Adipocyte (in vitro differentiated cells): ENCODE measurements around the gene ASNSD1.
"Not testable (repeated sequence)": the region's sequence is repeated elsewhere in the genome, so short reads cannot be mapped to it uniquely, and the experiment has no call there.

Experiments
- DNase-seq: peaks from one replicate; pipeline ENCODE4 v3.0.0-alpha.2; 2015; ENCODE audit warnings: low read depth
- H3K27me3 ChIP-seq: replicated peaks from 2 replicates; pipeline ENCODE4 v1.7.0; 2013; ENCODE audit warnings: mild to moderate bottlenecking, low read length, moderate library complexity; ENCODE audit not compliant: control insufficient read depth, insufficient read depth
- H3K36me3 ChIP-seq: 2 replicates; pipeline ENCODE4 v1.7.0; 2013; ENCODE audit warnings: low read length, mild to moderate bottlenecking, moderate library complexity; ENCODE audit not compliant: control insufficient read depth, insufficient read depth, severe bottlenecking
- H3K4me1 ChIP-seq: 2 replicates; pipeline ENCODE4 v1.7.0; 2013; ENCODE audit warnings: mild to moderate bottlenecking, low read length, moderate library complexity; ENCODE audit not compliant: control insufficient read depth, insufficient read depth
- H3K4me3 ChIP-seq: 2 replicates; pipeline ENCODE4 v1.7.0; 2013; ENCODE audit warnings: mild to moderate bottlenecking, low read length, moderate library complexity
- H3K9ac ChIP-seq: 2 replicates; pipeline ENCODE4 v1.7.0; 2013; ENCODE audit warnings: mild to moderate bottlenecking, low read length, moderate library complexity
- H3K9me3 ChIP-seq: 2 replicates; pipeline ENCODE4 v1.7.0; 2013; ENCODE audit warnings: mild to moderate bottlenecking, low read length, moderate library complexity; ENCODE audit not compliant: control insufficient read depth

ASNSD1 gene

GRCh38 chr2:189648846-189649509, 12.3 kb upstream of the ASNSD1 start:
- H3K4me1 ChIP-seq: peaks cover 27% of the 10 kb centered on the region
- H3K9ac ChIP-seq: no peak overlapping the region
- no peaks in the 10 kb centered on the region for H3K27me3 ChIP-seq
- H3K36me3 ChIP-seq: no peaks in the 10 kb centered on the region
- no peak overlapping the region for H3K4me3 ChIP-seq
- H3K9me3 ChIP-seq: no peaks in the 10 kb centered on the region
- DNase-seq: peak; percentile 65

DNA sequence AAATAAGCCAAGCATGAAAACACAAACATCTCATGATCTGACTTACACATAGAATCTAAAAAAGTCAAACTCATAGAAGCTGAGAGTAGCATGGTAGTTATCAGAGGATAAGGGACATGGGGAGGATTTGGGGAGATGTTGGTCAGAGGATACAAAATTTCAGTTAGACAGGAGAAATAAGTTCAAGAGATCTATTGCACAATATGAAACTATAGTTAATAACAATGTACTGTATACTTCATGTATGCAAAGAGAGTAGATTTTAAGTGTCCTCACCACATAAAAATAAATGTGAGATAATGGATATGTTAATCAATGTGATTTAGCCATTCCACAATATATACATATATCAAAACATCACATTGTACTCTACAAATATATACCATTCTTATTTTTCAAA, 10.0 kb upstream of the ASNSD1 start:
- Histone ChIP-seq H3K27me3 (no peaks in the 10 kb centered on the region), H3K4me1 (peaks cover 24% of the 10 kb centered on the region), H3K9ac (no peak overlapping the region), H3K36me3 (no peaks in the 10 kb centered on the region), H3K9me3 (no peaks in the 10 kb centered on the region), H3K4me3 (no peak overlapping the region)
- DNase-seq: no peak

GRCh38 chr2:189653464-189653863, 7.8 kb upstream of the ASNSD1 start:
- not testable (repeated sequence) for DNase-seq, H3K9ac ChIP-seq, H3K36me3 ChIP-seq, H3K9me3 ChIP-seq, H3K27me3 ChIP-seq, H3K4me3 ChIP-seq
- peaks cover 18% of the 10 kb centered on the region for H3K4me1 ChIP-seq

DNA sequence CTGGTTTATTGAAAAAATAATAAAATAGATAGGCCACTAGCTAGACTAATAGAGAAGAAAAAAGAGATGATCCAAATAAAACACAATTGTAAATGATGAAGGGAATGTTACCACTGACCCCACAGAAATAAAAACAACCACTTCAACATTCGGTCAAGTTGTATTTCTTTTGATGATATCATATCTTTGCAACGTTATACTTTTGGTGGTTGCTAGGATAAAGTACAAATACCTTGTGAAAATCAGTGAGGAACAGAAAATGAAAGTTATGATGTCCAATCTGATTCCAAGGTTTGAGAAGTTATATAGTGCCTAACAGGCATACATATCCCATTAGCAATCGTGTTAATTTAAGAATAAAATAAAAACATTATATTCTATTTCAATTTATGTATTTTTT, 6.6 kb upstream of the ASNSD1 start:
- DNase-seq: peak; percentile 32
- Histone ChIP-seq H3K4me3 (no peak overlapping the region), H3K9ac (no peak overlapping the region)

GRCh38 chr2:189657867-189658266, 3.4 kb upstream of the ASNSD1 start:
- Histone ChIP-seq H3K9me3 (no peaks in the 10 kb centered on the region), H3K36me3 (no peaks in the 10 kb centered on the region), H3K27me3 (no peaks in the 10 kb centered on the region), H3K4me3 (no peak overlapping the region), H3K9ac (peak overlapping the region; percentile 11), H3K4me1 (peaks cover 18% of the 10 kb centered on the region)
- no peak for DNase-seq

More for the DNA sequence above, 6.6 kb upstream of the ASNSD1 start:
- Histone ChIP-seq H3K27me3 (no peaks in the 10 kb centered on the region), H3K36me3 (no peaks in the 10 kb centered on the region), H3K9me3 (no peaks in the 10 kb centered on the region), H3K4me1 (peaks cover 7% of the 10 kb centered on the region)

DNA sequence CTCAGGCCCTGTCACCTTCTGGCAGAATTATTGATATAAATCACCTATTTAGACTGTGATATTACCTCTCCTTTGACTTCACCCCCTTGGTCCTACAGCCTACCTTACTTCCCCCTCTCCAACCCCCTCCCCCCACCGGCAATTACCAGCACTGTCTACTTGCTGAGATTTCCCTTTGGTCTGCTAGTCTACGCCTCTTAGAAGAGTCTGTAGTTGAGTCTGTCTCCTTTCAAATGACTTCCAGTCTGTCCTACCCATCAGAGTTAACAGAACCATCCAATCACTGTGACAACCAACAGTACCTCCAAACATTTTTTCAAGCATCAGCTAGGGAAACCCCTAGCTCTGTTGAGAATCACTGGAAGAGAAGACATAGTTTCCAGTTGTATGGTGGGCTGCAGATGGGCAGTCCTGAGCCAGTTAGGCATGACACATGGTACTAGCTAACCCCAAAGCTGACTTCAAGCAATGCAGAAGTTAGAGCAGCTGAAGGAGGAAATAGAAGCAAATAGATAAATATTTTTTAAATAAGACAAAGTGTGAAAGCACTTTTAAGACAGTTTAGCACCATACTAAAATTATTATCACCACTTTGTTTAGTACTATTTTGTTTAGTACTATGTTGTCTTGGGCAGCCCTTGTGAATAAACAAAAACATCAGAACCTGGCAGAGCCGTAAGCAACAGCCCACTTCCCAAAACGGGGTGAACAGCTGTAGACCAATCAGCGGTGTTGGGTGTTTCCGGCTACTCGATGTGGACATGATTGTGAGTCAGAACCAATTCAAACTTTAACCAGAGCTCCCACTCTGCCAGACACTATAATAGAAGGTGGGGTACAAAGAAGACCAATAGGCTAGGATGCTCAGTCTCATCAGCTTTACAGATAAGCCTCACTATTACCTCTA, 2.7 kb upstream of the ASNSD1 start:
- peaks cover 20% of the 10 kb centered on the region for H3K4me1 ChIP-seq
- DNase-seq: no peak
- H3K27me3 ChIP-seq: no peaks in the 10 kb centered on the region
- H3K9ac ChIP-seq: peak overlapping the region; percentile 11
- no peaks in the 10 kb centered on the region for H3K9me3 ChIP-seq
- no peaks in the 10 kb centered on the region for H3K36me3 ChIP-seq
- no peak overlapping the region for H3K4me3 ChIP-seq

DNA sequence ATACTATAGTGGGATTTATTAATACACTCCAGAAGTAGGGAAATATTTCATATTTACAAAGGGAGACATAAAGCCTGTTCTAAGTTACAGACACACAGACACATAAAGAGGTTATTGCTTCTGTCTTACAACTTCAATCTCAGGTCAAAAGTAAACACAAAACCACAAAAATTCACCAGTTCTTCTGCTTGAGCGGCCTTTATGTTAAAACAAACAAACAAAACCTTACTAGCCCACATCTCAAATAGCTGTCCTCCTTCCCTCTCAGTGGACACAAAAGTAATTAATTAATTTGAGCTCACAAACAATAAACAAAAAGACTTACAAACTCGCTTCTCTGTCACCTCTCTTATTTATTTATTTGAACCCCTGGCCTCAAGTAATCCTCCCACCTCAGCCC, 1.5 kb upstream of the ASNSD1 start:
- DNase-seq: no peak
- H3K4me3 ChIP-seq: no peak overlapping the region
- peaks cover 22% of the 10 kb centered on the region for H3K4me1 ChIP-seq
- H3K36me3 ChIP-seq: no peaks in the 10 kb centered on the region
- no peaks in the 10 kb centered on the region for H3K9me3 ChIP-seq
- H3K9ac ChIP-seq: peak overlapping the region; percentile 24
- no peaks in the 10 kb centered on the region for H3K27me3 ChIP-seq

- Histone ChIP-seq H3K36me3 (no peaks in the 10 kb centered on the region), H3K9me3 (no peaks in the 10 kb centered on the region), H3K9ac (peak overlapping the region; percentile 64), H3K4me1 (peaks cover 22% of the 10 kb centered on the region), H3K4me3 (peak overlapping the region; percentile 25), H3K27me3 (no peaks in the 10 kb centered on the region)
- no peak for DNase-seq
Observed at GRCh38 chr2:189660803-189661147, 484 bp upstream of the ASNSD1 start.

- no peaks in the 10 kb centered on the region for H3K9me3 ChIP-seq
Observed at GRCh38 chr2:189661957-189662321, 680 bp downstream of the ASNSD1 start.

DNA sequence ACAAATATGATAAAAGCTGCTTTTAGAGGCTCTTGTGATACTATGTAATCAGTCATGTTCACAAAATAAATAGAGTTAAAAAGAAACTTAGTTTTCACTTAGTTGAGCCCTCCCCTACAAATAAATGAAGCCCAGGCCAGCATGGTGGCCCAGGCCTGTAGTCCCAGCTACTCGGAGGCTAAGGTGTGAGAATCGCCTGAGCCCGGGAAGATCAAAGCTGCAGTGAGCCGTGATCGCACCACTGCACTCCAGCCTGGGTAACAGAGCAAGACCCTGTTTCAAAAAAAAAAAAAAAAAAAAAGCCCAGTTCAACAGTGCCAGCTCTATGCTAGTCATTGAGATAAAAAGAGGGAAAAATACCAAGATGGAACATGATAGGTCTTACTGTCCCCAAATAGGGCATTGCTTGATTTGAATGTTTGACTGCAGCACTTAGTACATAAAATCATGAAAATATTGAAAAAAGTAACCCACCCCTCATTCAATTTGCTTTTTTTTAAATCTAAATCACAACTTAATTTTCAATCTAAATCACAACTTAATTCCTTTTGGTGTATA, 1.5 kb downstream of the ASNSD1 start:
- no peaks in the 10 kb centered on the region for H3K9me3 ChIP-seq
- peak overlapping the region; percentile 99 for H3K9ac ChIP-seq
- peaks cover 19% of the 10 kb centered on the region for H3K36me3 ChIP-seq
- no peak for DNase-seq
- peaks cover 18% of the 10 kb centered on the region for H3K4me1 ChIP-seq
- no peaks in the 10 kb centered on the region for H3K27me3 ChIP-seq
- H3K4me3 ChIP-seq: peak overlapping the region; percentile 97

More at GRCh38 chr2:189661957-189662321, 680 bp downstream of the ASNSD1 start:
- Histone ChIP-seq H3K27me3 (no peaks in the 10 kb centered on the region), H3K4me1 (peaks cover 22% of the 10 kb centered on the region), H3K9ac (peak overlapping the region; percentile 99), H3K36me3 (peaks cover 11% of the 10 kb centered on the region), H3K4me3 (peak overlapping the region; percentile 97)
- no peak for DNase-seq

DNA sequence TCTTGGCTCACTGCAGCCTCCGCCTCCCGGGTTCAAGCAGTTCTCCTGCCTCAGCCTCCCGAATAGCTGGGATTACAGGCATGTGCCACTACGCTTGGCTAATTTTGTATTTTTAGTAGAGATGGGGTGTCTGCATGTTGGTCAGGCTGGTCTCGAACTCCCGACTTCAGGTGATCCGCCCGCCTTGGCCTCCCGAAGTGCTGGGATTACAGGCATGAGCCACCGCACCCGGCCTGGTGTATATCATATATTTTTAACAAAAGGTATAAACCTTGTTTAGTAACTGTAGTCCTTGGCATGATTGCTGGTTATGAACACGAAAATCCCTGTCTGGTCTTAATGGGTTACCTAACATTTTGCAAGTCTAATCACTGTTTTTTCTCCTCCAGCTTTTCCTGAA, 2.1 kb downstream of the ASNSD1 start:
- not testable (repeated sequence) for H3K9me3 ChIP-seq, H3K4me3 ChIP-seq, H3K9ac ChIP-seq, DNase-seq, H3K27me3 ChIP-seq
- Histone ChIP-seq H3K4me1 (peaks cover 15% of the 10 kb centered on the region), H3K36me3 (peaks cover 25% of the 10 kb centered on the region)
